ENCODE data around the gene MDK.

GRCh38 chr11:46418751-46419150 is 37.3 kb downstream of the MDK start:
- TF ChIP-seq GATA3 (IDR thresholded peaks at IDR 0.05; ENCODE audit: low read depth, low read length), result no peak
- TF ChIP-seq GATA2 (IDR thresholded peaks at IDR 0.05; ENCODE audit: low read depth, low read length), result no peak

Measured in SH-SY5Y (cell line).